Panc1 (cell line): ENCODE measurements around the gene C9.
"Not testable (repeated sequence)": the region's sequence is repeated elsewhere in the genome, so short reads cannot be mapped to it uniquely, and the experiment has no call there.

Source experiments
- POLR2AphosphoS5 ChIP-seq: IDR thresholded peaks from 2 replicates; pipeline ENCODE4 v1.6.1; 2012; ENCODE audit warnings: mild to moderate bottlenecking, low read depth, low read length, moderate library complexity
- TF ChIP-seq, protein P1 (sequence below): fragments of 450-650 bp; IDR thresholded peaks from 2 replicates; pipeline ENCODE4 v1.5.1; 2017; ENCODE audit warnings: mild to moderate bottlenecking

GRCh38 chr5:39403761-39404160 is 39.5 kb upstream of the C9 start:
- TF ChIP-seq POLR2AphosphoS5 = not testable (repeated sequence)
- TF ChIP-seq, protein P1, sequence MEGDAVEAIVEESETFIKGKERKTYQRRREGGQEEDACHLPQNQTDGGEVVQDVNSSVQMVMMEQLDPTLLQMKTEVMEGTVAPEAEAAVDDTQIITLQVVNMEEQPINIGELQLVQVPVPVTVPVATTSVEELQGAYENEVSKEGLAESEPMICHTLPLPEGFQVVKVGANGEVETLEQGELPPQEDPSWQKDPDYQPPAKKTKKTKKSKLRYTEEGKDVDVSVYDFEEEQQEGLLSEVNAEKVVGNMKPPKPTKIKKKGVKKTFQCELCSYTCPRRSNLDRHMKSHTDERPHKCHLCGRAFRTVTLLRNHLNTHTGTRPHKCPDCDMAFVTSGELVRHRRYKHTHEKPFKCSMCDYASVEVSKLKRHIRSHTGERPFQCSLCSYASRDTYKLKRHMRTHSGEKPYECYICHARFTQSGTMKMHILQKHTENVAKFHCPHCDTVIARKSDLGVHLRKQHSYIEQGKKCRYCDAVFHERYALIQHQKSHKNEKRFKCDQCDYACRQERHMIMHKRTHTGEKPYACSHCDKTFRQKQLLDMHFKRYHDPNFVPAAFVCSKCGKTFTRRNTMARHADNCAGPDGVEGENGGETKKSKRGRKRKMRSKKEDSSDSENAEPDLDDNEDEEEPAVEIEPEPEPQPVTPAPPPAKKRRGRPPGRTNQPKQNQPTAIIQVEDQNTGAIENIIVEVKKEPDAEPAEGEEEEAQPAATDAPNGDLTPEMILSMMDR = not testable (repeated sequence)
